ENCODE results near the gene RCOR2. TPM values are rescaled to one million over a fixed set of nuclear protein-coding genes. Genes with fewer than 3 reads are reported as not detected.
A peak's percentile ranks its signal among the peaks of the same experiment; 100 is the strongest.
"Not testable (repeated sequence)": the region's sequence is repeated elsewhere in the genome, so short reads cannot be mapped to it uniquely, and the experiment has no call there.

Gene RCOR2
- total RNA-seq, 1 donor from 2014 or later = 0.26 TPM

DNA sequence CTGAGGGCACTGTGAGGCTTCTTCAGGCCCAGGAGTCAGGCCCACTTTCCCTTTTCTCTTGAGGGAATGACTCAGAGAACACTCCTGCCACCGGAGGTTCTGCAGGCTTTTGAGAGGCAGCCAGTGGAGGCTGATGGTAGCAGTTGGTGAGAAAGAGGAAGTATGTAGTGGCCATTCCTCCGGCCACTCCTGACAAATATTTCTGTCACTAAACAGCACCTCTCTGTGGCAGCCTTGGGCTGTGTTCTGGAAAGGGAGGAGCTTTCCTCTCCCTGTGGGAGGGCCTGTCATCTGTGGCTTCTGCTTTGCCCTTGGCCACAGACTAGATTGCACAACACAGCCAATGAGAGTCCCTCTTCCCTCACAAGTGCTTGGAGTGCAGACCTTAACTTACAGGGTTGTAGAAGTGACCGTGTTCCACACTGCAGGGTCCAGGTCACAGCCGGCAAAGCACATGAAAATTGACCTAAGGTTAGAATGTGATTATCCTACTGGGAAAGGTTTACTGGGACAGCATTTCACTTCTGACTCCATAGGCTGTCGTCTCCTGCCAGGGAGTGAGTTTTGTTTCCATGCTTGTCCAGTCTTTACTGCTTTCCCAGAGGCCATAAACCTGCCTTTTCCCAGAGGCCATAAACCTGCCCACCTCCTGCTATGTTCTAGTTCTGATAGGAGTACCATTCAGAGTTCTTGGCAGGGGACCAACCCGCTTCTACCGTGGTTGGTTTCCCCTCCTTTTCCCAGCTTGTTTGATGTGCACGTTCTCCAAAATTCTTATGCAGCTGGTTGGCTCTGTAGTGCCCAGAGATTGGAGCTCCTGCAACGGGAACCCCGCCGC is 44.8 kb downstream of the RCOR2 start:
- Mint-ChIP-seq H3K36me3 (ENCODE audit: low read depth) (peaks cover 23% of the 10 kb centered on the region), H3K27ac (peak overlapping the region; percentile 27), H3K27me3 (no peaks in the 10 kb centered on the region), H3K9me3 (no peaks in the 10 kb centered on the region), H3K4me1 (peaks cover 51% of the 10 kb centered on the region), H3K4me3 (peak overlapping the region; percentile 10)
- intact Hi-C loops (cut with micrococcal nuclease) = loop anchor here (1.0 kb wide), 1 partner anchor 35 kb away; no protein-coding TSS in a partner anchor
- peak; percentile 85 for DNase-seq

DNA sequence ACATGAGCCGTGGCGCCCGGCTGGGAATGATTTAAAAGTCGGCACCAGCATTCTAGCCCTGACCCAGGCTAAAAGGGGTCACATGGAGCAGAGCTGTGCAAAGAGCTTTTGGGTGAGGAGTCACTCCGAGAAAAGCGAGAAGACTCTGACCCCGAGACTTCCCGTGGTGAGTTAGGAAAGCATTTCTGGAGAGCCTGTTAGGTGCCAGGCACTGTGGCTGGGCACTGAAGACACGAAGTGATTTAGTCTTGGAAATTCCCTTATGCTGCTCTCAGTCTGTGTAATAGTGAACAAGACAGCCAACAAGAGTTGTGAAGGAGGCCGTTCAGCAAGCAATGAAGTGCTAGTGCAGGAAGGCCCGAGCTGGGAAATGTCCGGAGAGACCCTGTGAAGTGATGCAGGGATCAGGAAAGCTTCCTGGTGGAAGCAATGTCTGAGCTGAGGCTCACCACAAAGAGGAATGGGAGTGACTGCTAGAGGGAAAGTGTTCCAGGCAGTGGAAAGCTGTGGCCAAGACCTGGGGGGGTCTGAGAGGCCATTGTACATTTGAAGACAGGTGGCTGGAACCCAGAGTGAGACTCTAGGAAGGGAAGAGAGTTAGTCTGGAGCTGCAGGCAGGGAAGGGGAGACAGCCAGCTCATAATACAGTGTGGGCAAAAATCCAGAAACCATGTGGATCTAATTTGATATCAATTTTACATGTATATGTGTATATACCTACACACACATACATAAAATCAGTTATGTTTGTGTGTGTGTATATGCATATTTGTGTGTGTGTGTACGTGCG is 46.4 kb downstream of the RCOR2 start:
- intact Hi-C loops (cut with micrococcal nuclease) = no loop called here
- H3K27me3 Mint-ChIP-seq = no peaks in the 10 kb centered on the region
- H3K4me3 Mint-ChIP-seq = peak overlapping the region; percentile 9
- peak overlapping the region; percentile 70 for H3K27ac Mint-ChIP-seq
- H3K4me1 Mint-ChIP-seq = peaks cover 66% of the 10 kb centered on the region
- H3K9me3 Mint-ChIP-seq = no peaks in the 10 kb centered on the region
- H3K36me3 Mint-ChIP-seq (ENCODE audit: low read depth) = peaks cover 25% of the 10 kb centered on the region
- DNase-seq = no peak

DNA sequence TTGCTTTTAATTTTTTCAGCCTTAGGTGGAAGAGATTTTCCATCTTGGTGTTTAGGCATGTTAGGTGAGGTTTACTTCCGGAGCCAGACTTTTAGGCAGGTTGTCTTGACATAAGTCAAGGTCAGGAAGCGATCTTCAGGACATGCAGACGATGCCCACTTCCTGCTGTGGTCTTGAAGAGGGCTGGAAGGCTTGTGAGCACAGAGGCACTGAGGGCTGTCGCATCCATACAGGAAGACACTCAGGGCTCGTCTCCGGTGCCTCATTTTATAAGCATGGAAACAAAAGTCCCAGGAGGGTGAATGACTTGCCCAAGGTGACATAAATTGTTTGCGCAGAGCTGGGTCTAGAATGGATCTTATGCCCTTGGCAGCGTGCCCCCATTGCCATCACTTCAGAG is 47.3 kb downstream of the RCOR2 start:
- Mint-ChIP-seq H3K27me3 (no peaks in the 10 kb centered on the region), H3K9me3 (no peaks in the 10 kb centered on the region), H3K27ac (peak overlapping the region; percentile 67), H3K4me3 (peak overlapping the region; percentile 61), H3K36me3 (ENCODE audit: low read depth) (peaks cover 23% of the 10 kb centered on the region), H3K4me1 (peaks cover 68% of the 10 kb centered on the region)
- intact Hi-C loops (cut with micrococcal nuclease) = loop anchor here (2.0 kb wide), 1 partner anchor 19 kb away; no protein-coding TSS in a partner anchor
- peak; percentile 84 for DNase-seq

DNA sequence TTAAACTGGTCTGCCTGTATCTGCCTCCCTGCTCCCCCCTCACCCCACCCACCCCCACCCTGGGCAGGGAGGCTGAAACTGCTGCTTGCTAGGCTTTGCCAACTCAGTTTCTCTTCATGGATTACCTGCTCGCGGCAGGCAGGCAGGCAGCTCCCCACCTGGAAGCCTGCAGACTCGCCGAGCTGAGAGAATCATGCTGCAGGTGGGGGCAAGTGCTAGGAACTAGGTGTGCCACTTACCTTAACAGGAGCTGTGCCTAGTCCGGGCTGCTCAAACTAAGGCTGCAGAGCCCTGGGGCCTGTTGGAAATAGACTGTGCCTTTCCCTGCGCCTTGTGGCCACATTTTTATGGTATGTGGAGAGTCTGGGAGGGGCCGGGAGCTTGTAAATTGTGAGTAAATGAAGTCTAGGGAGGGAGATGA is 47.8 kb downstream of the RCOR2 start:
- no peaks in the 10 kb centered on the region for H3K9me3 Mint-ChIP-seq
- intact Hi-C loops (cut with micrococcal nuclease) = loop anchor here (2.0 kb wide), 1 partner anchor 20 kb away; no protein-coding TSS in a partner anchor
- H3K4me1 Mint-ChIP-seq = peaks cover 63% of the 10 kb centered on the region
- H3K4me3 Mint-ChIP-seq = peak overlapping the region; percentile 61
- H3K36me3 Mint-ChIP-seq (ENCODE audit: low read depth) = peaks cover 21% of the 10 kb centered on the region
- H3K27ac Mint-ChIP-seq = peak overlapping the region; percentile 67
- H3K27me3 Mint-ChIP-seq = no peaks in the 10 kb centered on the region
- no peak for DNase-seq

DNA sequence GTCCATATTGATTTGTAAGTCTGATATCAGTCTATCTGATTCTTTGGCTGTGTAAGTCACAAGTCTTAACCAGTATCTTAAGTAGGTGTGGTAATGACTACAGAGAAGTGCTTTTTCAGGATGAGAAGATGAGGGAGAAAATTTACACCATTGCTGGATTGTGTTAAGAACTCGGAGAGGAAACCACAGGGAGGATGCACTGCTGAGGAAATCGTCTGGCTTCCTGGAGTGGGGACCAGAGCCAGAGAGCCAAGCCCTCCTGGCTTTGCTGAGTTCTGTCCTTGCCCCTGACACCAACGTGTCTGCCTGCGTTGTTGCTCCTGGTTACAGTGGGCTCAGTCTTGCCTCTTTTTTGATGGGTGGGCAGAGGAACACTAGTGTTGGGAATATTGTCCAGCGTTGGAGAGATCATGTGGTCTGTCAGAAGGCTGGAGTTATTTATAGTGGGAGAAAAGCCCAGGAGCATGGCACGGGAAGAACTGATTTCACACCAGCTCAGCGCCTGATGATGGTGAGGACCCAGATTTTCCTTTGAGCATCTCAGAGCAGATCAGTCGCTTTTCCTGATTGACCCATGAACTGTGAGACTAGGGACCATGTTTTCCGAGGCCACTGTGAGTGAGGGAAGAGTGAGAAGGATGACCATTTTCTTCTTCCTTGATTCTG is 48.4 kb downstream of the RCOR2 start:
- no peak for DNase-seq
- Mint-ChIP-seq H3K4me3 (no peak overlapping the region), H3K36me3 (ENCODE audit: low read depth) (peaks cover 20% of the 10 kb centered on the region), H3K9me3 (no peaks in the 10 kb centered on the region), H3K4me1 (peaks cover 61% of the 10 kb centered on the region), H3K27me3 (no peaks in the 10 kb centered on the region), H3K27ac (no peak overlapping the region)
- intact Hi-C loops (cut with micrococcal nuclease) = loop anchor here (2.0 kb wide), 1 partner anchor 20 kb away; no protein-coding TSS in a partner anchor

DNA sequence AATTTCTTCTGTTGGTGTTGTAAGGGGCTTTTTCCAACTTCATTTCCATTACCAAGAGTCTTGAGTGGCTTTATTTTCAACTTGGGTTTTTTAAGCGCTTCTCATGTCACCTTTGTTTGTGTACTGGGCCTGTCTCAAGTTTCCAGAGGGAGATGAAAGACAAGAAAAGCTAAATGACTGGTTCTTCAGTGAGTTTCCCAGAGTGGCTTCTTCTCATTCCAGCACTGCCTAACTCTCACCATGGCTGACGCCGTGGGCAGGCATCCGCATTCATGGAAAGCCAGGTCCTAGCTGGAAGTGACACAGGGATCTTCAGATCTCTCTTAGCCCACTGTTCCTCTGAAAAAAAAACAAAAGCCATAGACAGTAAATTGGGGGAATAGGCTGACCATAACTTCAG is 49.5 kb downstream of the RCOR2 start:
- Mint-ChIP-seq H3K27ac (no peak overlapping the region), H3K27me3 (no peaks in the 10 kb centered on the region), H3K9me3 (no peaks in the 10 kb centered on the region), H3K4me3 (no peak overlapping the region), H3K4me1 (peaks cover 67% of the 10 kb centered on the region), H3K36me3 (ENCODE audit: low read depth) (peaks cover 23% of the 10 kb centered on the region)
- no peak for DNase-seq
- intact Hi-C loops (cut with micrococcal nuclease) = no loop called here

DNA sequence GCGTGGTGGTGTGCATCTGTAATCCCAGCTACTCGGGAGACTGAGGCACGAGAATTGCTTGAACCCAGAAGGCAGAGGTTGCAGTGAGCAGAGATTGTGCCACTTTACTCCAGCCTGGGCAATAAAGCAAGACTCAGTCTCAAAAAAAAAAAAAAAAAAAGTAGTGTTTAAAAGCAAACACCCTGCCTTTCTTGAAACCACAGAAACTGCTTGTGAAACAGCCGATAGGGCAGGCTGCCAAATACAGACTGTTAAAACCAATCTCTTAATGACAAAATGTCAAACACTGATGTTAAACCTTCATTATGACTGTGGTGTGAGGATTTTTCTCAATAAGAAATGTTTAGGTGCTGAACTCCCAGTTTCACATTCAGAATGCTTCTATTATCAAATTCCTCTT is 50.8 kb downstream of the RCOR2 start:
- Mint-ChIP-seq H3K4me3 (peak overlapping the region; percentile 64), H3K9me3 (no peaks in the 10 kb centered on the region), H3K27me3 (no peaks in the 10 kb centered on the region), H3K4me1 (peaks cover 63% of the 10 kb centered on the region), H3K27ac (peak overlapping the region; percentile 54), H3K36me3 (ENCODE audit: low read depth) (peaks cover 29% of the 10 kb centered on the region)
- intact Hi-C loops (cut with micrococcal nuclease) = loop anchor here (1.0 kb wide), 1 partner anchor 26 kb away; no protein-coding TSS in a partner anchor
- DNase-seq = peak; percentile 89

GRCh38 chr11:63863620-63864019 is 53.3 kb downstream of the RCOR2 start:
- H3K4me3 Mint-ChIP-seq; H3K27ac Mint-ChIP-seq; H3K9me3 Mint-ChIP-seq; intact Hi-C loops (cut with micrococcal nuclease); H3K27me3 Mint-ChIP-seq; DNase-seq: not testable (repeated sequence)
- peaks cover 31% of the 10 kb centered on the region for H3K36me3 Mint-ChIP-seq (ENCODE audit: low read depth)
- peaks cover 47% of the 10 kb centered on the region for H3K4me1 Mint-ChIP-seq

GRCh38 chr11:63862923-63863322 is 54.0 kb downstream of the RCOR2 start:
- Mint-ChIP-seq H3K27me3 (no peaks in the 10 kb centered on the region), H3K36me3 (ENCODE audit: low read depth) (peaks cover 27% of the 10 kb centered on the region), H3K4me1 (peaks cover 43% of the 10 kb centered on the region), H3K27ac (peak overlapping the region; percentile 82), H3K4me3 (no peak overlapping the region), H3K9me3 (no peaks in the 10 kb centered on the region)
- peak; percentile 70 for DNase-seq
- intact Hi-C loops (cut with micrococcal nuclease) = no loop called here

Other genes with a start within 250 kb of the RCOR2 start
- gene ATL3, start 245.8 kb downstream of the RCOR2 start, total RNA-seq = 38.5 and 39.5 TPM in 2 replicates
- gene RTN3, start 235.7 kb downstream of the RCOR2 start, total RNA-seq = 51.3 and 54.2 TPM in 2 replicates
- gene ZFTA, start 148.4 kb downstream of the RCOR2 start, total RNA-seq = 3.8 and 5.3 TPM in 2 replicates
- gene SPINDOC, start 103.7 kb downstream of the RCOR2 start, total RNA-seq = 60.2 and 65.8 TPM in 2 replicates
- 34.2 and 41.0 TPM in 2 replicates for gene MARK2, start 78.1 kb downstream of the RCOR2 start, total RNA-seq
- gene NAA40, start 21.8 kb upstream of the RCOR2 start, total RNA-seq = 26.1 and 26.9 TPM in 2 replicates
- 302 TPM in 2 replicates for gene COX8A, start 57.5 kb upstream of the RCOR2 start, total RNA-seq
- 105 and 115 TPM in 2 replicates for gene OTUB1, start 69.3 kb upstream of the RCOR2 start, total RNA-seq
- gene FLRT1, start 118.8 kb upstream of the RCOR2 start, total RNA-seq = not detected in 2 replicates
- gene MACROD1, start 248.9 kb upstream of the RCOR2 start, total RNA-seq = 28.6 and 29.6 TPM in 2 replicates